Keratinocyte (primary cell): ENCODE results near the gene SAE1. TPM values are rescaled to one million over a fixed set of nuclear protein-coding genes. Genes with fewer than 3 reads are reported as not detected.

Experiments used
- DNase-seq: peaks from one replicate; pipeline ENCODE4 v3.0.0-alpha.2; 2011; ENCODE audit warnings: low read depth, missing footprints, low spot score
- FAIRE-seq: peaks from 2 replicates; lab custom pipeline; 2011; peaks lifted over from hg19 to GRCh38; lab: Jason Lieb, UNC
- H2AFZ ChIP-seq: 2 replicates; pipeline ENCODE4 v1.6.0; 2012; ENCODE audit warnings: low read length, control low read depth, inconsistent platforms; ENCODE audit not compliant: control insufficient read depth
- H3K27ac ChIP-seq: 2 replicates; pipeline ENCODE4 v1.5.1; 2011; ENCODE audit warnings: low read length; ENCODE audit not compliant: control insufficient read depth, insufficient read depth
- H3K27me3 ChIP-seq: 3 replicates; pipeline ENCODE4 v1.6.0; 2011; ENCODE audit warnings: low read length; ENCODE audit not compliant: control insufficient read depth, insufficient read depth; ENCODE audit errors: extremely low read depth
- H3K36me3 ChIP-seq, 2 experiments: 2 replicates in 1 of 2; 3 replicates in 1 of 2; pipeline ENCODE4 v1.5.1; 2011; ENCODE audit warnings: low read length in 2 of 2, mild to moderate bottlenecking in 1 of 2; ENCODE audit not compliant: control insufficient read depth in 2 of 2, insufficient read depth in 2 of 2; ENCODE audit errors: extremely low read depth in 1 of 2
- H3K4me1 ChIP-seq: 3 replicates; pipeline ENCODE4 v1.5.1; 2011; ENCODE audit warnings: low read length; ENCODE audit not compliant: control insufficient read depth, insufficient read depth; ENCODE audit errors: extremely low read depth
- H3K4me2 ChIP-seq: 3 replicates; pipeline ENCODE4 v1.6.0; 2011; ENCODE audit warnings: low read depth, low read length; ENCODE audit not compliant: control insufficient read depth, insufficient read depth; ENCODE audit errors: extremely low read depth
- H3K4me3 ChIP-seq, 3 experiments: fragments of 200-600 bp in 1 of 3; sonication (generic) in 1 of 3; 2 replicates in 2 of 3; 3 replicates in 1 of 3; pipeline ENCODE4 v1.5.1; 2011 to 2016; ENCODE audit warnings: low read length in 3 of 3, mild to moderate bottlenecking in 3 of 3, control low read depth in 2 of 3, inconsistent platforms in 1 of 3, low read depth in 1 of 3, mixed read lengths in 1 of 3, mixed run types in 1 of 3, moderate library complexity in 1 of 3; ENCODE audit not compliant: control insufficient read depth in 2 of 3, insufficient read depth in 2 of 3; ENCODE audit errors: extremely low read depth in 1 of 3
- H3K79me2 ChIP-seq: 2 replicates; pipeline ENCODE4 v1.6.0; 2012; ENCODE audit warnings: low read length; ENCODE audit not compliant: control insufficient read depth, insufficient read depth
- H3K9ac ChIP-seq: 3 replicates; pipeline ENCODE4 v1.6.0; 2011; ENCODE audit warnings: low read length; ENCODE audit not compliant: control insufficient read depth, insufficient read depth; ENCODE audit errors: extremely low read depth
- H3K9me1 ChIP-seq: 3 replicates; pipeline ENCODE4 v1.6.0; 2011; ENCODE audit warnings: low read length; ENCODE audit not compliant: control insufficient read depth, insufficient read depth; ENCODE audit errors: extremely low read depth
- H3K9me3 ChIP-seq: 2 replicates; pipeline ENCODE4 v1.5.1; 2012; ENCODE audit warnings: low read depth, low read length; ENCODE audit not compliant: control insufficient read depth
- H4K20me1 ChIP-seq: 3 replicates; pipeline ENCODE4 v1.6.0; 2011; ENCODE audit warnings: low read length; ENCODE audit not compliant: control insufficient read depth, insufficient read depth; ENCODE audit errors: extremely low read depth
- CTCF ChIP-seq, 3 experiments: IDR thresholded peaks in 1 of 3; conservative IDR thresholded peaks in 1 of 3; optimal IDR thresholded peaks in 1 of 3; 2 replicates in 2 of 3; 3 replicates in 1 of 3; pipeline versions ENCODE3 to v1.5.1; 2011; ENCODE audit warnings: low read length in 3 of 3, mild to moderate bottlenecking in 3 of 3, moderate library complexity in 2 of 3, control low read depth in 1 of 3, inconsistent platforms in 1 of 3; ENCODE audit not compliant: insufficient read depth in 2 of 3; ENCODE audit errors: extremely low read depth in 1 of 3
- EZH2 ChIP-seq: IDR thresholded peaks from one replicate; pipeline ENCODE4 v1.6.1; 2012; ENCODE audit warnings: inconsistent platforms, mild to moderate bottlenecking, low read length, moderate library complexity
- dilution Hi-C: fragments of 300-500 bp; cut with MboI; formaldehyde crosslinking; loops from one replicate; pipeline ENCODE4 v1.7.0; 2020; ENCODE audit warnings: low sequenced_read_pairs; ENCODE audit not compliant: extremely low pct_ligation_motif_present
- polyA plus RNA-seq, 5 experiments: library from polyadenylated mRNA; depleted of rRNA in 3 of 5; stranded (reverse) in 3 of 5; stranded (forward) in 1 of 5; unstranded in 1 of 5; fragments of >200 nt; gene quantifications; 1 replicate in 1 of 5; 2 replicates in 3 of 5; 3 replicates in 1 of 5; pipeline versions ENCODE4 v1.2.1 to v1.2.3, GENCODE V29; 2011 to 2012; ENCODE audit warnings: missing spikeins in 2 of 5, low read depth in 1 of 5, low replicate concordance in 1 of 5

Gene SAE1
- polyA plus RNA-seq, 1 donor (not counting 4 experiments of a cell fraction or from before 2014, with no cell fraction given): 102 TPM

- H3K27ac ChIP-seq: peak overlapping the region; percentile 47
These were observed 98.5 kb downstream of the SAE1 start for GRCh38 chr19:47228937-47229675.

GRCh38 chr19:47229676-47230053 is 99.0 kb downstream of the SAE1 start:
- Histone ChIP-seq H3K36me3 (no peaks in the 10 kb centered on the region), H3K79me2 (peaks cover 3% of the 10 kb centered on the region), H3K9me1 (no peaks in the 10 kb centered on the region), H3K27me3 (peaks cover 5% of the 10 kb centered on the region), H3K9me3 (no peaks in the 10 kb centered on the region), H3K4me1 (peaks cover 54% of the 10 kb centered on the region), H3K9ac (peak overlapping the region; percentile 90), H3K4me3 (peak overlapping the region; percentile 43 to 94 (median 90)), H3K4me2 (peak overlapping the region; percentile 100), H4K20me1 (no peaks in the 10 kb centered on the region), H3K27ac (peak overlapping the region; percentile 47), H2AFZ (peak overlapping the region; percentile 36)
- TF ChIP-seq EZH2: no peak
- TF ChIP-seq CTCF (optimal IDR thresholded peaks at IDR 0.05 in 1 of 3, IDR thresholded peaks at IDR 0.05 in 1 of 3, conservative IDR thresholded peaks at IDR 0.05 in 1 of 3; ENCODE audit: extremely low read depth in 1 of 3, insufficient read depth in 2 of 3, low read length in 3 of 3): no peak
- dilution Hi-C loops: no loop called here
- FAIRE-seq (no peak), DNase-seq (no peak)

More at GRCh38 chr19:47228937-47229675, 98.5 kb downstream of the SAE1 start:
- H3K79me2 ChIP-seq: peaks cover 3% of the 10 kb centered on the region
- H3K9me3 ChIP-seq: no peaks in the 10 kb centered on the region
- peak overlapping the region; percentile 43 to 94 (median 90) for H3K4me3 ChIP-seq
- dilution Hi-C loops: no loop called here
- DNase-seq (no peak), FAIRE-seq (no peak)
- peak overlapping the region; percentile 100 for H3K4me2 ChIP-seq
- no peaks in the 10 kb centered on the region for H4K20me1 ChIP-seq
- TF ChIP-seq CTCF (optimal IDR thresholded peaks at IDR 0.05 in 1 of 3, IDR thresholded peaks at IDR 0.05 in 1 of 3, conservative IDR thresholded peaks at IDR 0.05 in 1 of 3; ENCODE audit: extremely low read depth in 1 of 3, insufficient read depth in 2 of 3, low read length in 3 of 3) (no peak), EZH2 (no peak)
- peaks cover 5% of the 10 kb centered on the region for H3K27me3 ChIP-seq
- H3K9ac ChIP-seq: peak overlapping the region; percentile 90
- no peak overlapping the region for H2AFZ ChIP-seq
- peaks cover 54% of the 10 kb centered on the region for H3K4me1 ChIP-seq
- H3K9me1 ChIP-seq: no peaks in the 10 kb centered on the region
- H3K36me3 ChIP-seq: no peaks in the 10 kb centered on the region
